Subcutaneous abdominal adipose tissue (tissue), 5 donors: Measurements from ENCODE around the gene TRIO.

ENCODE experiments used
- H3K27ac ChIP-seq: one replicate; pipeline ENCODE4 v1.7.0; 2013; ENCODE audit warnings: low read depth, mild to moderate bottlenecking, inconsistent platforms, low read length, moderate library complexity
- H3K27me3 ChIP-seq, 5 donors: one replicate each; pipeline ENCODE4 v1.7.0; 2013; ENCODE audit warnings: low read length in 5 of 5, inconsistent platforms in 1 of 5; ENCODE audit not compliant: control insufficient read depth in 5 of 5, insufficient read depth in 4 of 5
- H3K36me3 ChIP-seq, 5 donors: one replicate each; pipeline ENCODE4 v1.7.0; 2013; ENCODE audit warnings: low read length in 5 of 5; ENCODE audit not compliant: control insufficient read depth in 5 of 5, insufficient read depth in 5 of 5
- H3K4me1 ChIP-seq, 5 donors: one replicate each; pipeline ENCODE4 v1.7.0; 2013; ENCODE audit warnings: low read length in 5 of 5, mild to moderate bottlenecking in 3 of 5, moderate library complexity in 1 of 5; ENCODE audit not compliant: control insufficient read depth in 5 of 5, insufficient read depth in 5 of 5
- H3K4me3 ChIP-seq, 5 donors: one replicate each; pipeline ENCODE4 v1.7.0; 2013; ENCODE audit warnings: low read length in 5 of 5, low read depth in 1 of 5
- H3K9ac ChIP-seq, 5 donors: one replicate each; pipeline ENCODE4 v1.7.0; 2013; ENCODE audit warnings: low read length in 5 of 5, mild to moderate bottlenecking in 4 of 5, moderate library complexity in 3 of 5
- H3K9me3 ChIP-seq, 5 donors: one replicate each; pipeline ENCODE4 v1.7.0; 2013; ENCODE audit warnings: low read length in 5 of 5; ENCODE audit not compliant: control insufficient read depth in 5 of 5
- donor health status: healthy.
- donor health status: healthy.
- donor health status: healthy.
- donor health status: healthy.
- donor health status: healthy.

Gene TRIO

DNA sequence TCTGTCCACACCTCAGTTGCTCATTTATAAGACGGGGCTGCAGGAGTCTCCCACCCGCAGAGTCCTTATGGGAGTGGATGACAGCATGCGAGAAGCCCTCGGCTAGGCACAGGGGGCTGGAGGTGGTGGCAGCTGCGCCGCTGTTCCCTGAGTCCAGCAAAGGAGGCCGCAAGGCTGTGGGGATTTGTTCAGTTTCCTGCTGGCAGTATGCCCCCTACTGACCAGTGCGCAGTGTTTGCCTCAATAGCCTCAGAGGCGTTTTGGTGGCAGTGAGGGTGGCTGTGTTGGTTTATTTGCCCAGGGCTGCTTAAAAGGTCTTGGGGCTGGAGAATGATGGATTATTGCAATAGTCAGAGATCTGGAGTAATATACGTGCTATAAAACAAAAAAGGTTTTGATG, 262.1 kb downstream of the TRIO start:
- H3K36me3 ChIP-seq, result peaks cover 21 to 55% (median 42%) of the 10 kb centered on the region in 5 donors
- no peak overlapping the region for H3K9ac ChIP-seq
- no peaks in the 10 kb centered on the region for H3K9me3 ChIP-seq
- H3K27me3 ChIP-seq, result no peaks in the 10 kb centered on the region
- peaks cover 0 to 20% (median 8%) of the 10 kb centered on the region in 5 donors for H3K4me1 ChIP-seq
- H3K4me3 ChIP-seq, result no peak overlapping the region
- no peak overlapping the region for H3K27ac ChIP-seq

DNA sequence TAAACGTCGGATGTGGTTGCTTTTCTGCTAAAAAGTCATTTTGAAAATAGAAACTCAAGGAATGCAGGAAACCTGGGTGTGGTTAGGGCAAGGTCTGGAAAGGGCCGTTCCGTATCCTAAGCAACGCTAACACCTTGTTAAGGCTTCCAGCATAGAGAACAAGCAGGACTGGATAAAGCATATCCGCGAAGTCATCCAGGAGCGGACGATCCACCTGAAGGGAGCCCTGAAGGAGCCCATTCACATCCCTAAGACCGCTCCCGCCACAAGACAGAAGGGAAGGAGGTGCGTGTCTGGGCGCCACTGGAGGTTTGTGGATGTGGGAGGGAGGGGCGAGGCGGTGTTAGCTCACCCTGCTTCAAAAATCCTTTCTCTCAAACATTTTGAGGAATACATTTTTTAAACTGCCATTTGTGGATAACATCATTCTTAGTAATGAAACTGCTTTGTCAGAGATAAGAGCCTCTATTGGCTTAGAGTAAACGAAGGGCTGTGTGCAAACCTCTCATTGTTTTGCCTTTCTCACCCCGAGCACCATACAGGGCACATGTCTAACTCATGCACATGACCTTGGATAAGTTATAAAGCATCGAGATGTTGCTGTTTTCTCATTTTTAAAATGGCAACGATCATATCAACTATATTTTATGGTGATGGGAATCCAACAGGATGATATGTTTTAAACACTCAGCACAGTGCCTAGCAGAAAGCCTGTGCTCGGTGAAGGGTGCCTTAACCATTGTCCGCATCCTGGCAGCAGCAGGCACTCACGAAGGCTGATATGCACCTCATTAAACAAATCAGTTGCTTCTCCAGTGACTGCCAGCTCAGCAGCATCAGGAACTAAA, 262.8 kb downstream of the TRIO start:
- Histone ChIP-seq H3K36me3 (peaks cover 16 to 56% (median 41%) of the 10 kb centered on the region in 5 donors), H3K9ac (no peak overlapping the region)

DNA sequence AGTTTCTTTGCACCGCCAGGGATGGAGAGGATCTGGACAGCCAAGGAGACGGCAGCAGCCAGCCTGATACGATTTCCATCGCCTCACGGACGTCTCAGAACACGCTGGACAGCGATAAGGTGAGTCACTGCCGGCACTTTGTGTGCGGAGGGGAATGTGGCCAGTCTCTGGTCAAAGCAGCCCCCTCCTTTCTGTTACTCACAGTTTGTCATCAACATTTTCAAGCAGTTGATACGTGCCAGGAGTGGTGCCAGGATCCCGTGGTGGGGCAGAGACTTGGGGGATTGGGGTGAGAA, 263.4 kb downstream of the TRIO start:
- H3K36me3 ChIP-seq, result peaks cover 13 to 55% (median 37%) of the 10 kb centered on the region in 5 donors
- peak overlapping the region; percentile 54 for H3K27ac ChIP-seq
- H3K4me1 ChIP-seq, result peaks cover 0 to 17% (median 8%) of the 10 kb centered on the region in 5 donors

More for the DNA sequence above, 262.8 kb downstream of the TRIO start:
- H3K9me3 ChIP-seq, result no peaks in the 10 kb centered on the region
- H3K4me1 ChIP-seq, result peaks cover 0 to 17% (median 8%) of the 10 kb centered on the region in 5 donors
- no peak overlapping the region for H3K4me3 ChIP-seq
- peak overlapping the region; percentile 54 for H3K27ac ChIP-seq
- H3K27me3 ChIP-seq, result no peaks in the 10 kb centered on the region

DNA sequence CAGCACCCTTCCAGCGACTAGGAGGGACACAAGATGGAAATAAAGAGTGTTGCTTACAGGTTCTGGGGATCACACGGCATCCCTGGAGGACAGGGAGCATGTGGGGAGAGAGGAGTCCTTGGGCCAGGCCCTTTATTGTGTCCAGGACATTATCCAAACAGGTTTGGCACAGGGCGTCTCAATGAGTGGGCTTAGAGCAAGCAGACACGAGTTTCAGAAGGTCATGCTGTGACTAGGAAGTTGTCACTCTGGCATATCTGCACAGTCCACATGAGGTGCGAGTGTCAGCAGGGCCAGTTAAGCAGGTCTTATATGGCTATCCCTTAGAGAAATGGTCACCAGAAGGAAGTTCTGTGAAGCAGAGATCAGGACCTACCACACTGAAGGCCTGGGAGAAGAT, 263.9 kb downstream of the TRIO start:
- H3K36me3 ChIP-seq, result peaks cover 10 to 57% (median 37%) of the 10 kb centered on the region in 5 donors
- peak overlapping the region; percentile 54 for H3K27ac ChIP-seq

More for the DNA sequence above, 263.4 kb downstream of the TRIO start:
- H3K9me3 ChIP-seq, result no peaks in the 10 kb centered on the region
- no peak overlapping the region for H3K4me3 ChIP-seq
- H3K27me3 ChIP-seq, result no peaks in the 10 kb centered on the region
- H3K9ac ChIP-seq, result no peak overlapping the region

DNA sequence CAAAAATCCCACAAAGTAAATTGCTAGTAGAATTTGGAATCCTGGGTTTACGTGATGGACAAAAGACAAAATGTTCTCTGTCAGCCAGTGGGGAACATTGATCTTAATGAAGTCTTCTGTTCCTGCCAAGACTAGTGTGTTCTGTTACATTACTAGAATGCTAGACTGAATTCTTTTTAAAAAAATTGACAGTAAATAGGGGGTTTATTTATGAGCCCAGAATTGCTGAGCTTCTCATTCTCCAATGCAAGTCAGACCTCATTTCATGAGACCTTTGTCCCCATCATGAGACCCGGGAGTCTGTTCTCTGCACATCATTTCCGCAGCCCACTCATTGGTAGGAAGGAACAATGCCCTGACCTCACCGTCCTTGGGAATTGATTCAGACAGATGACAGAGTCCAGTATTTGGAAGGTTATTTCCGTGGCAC, 264.6 kb downstream of the TRIO start:
- Histone ChIP-seq H3K27ac (peak overlapping the region; percentile 54), H3K4me3 (no peak overlapping the region), H3K4me1 (peaks cover 0 to 17% (median 8%) of the 10 kb centered on the region in 5 donors), H3K9ac (no peak overlapping the region), H3K9me3 (no peaks in the 10 kb centered on the region), H3K36me3 (peaks cover 8 to 65% (median 43%) of the 10 kb centered on the region in 5 donors), H3K27me3 (no peaks in the 10 kb centered on the region)

More for the DNA sequence above, 263.9 kb downstream of the TRIO start:
- Histone ChIP-seq H3K9ac (no peak overlapping the region), H3K9me3 (no peaks in the 10 kb centered on the region), H3K4me1 (peaks cover 0 to 17% (median 8%) of the 10 kb centered on the region in 5 donors), H3K4me3 (no peak overlapping the region), H3K27me3 (no peaks in the 10 kb centered on the region)

DNA sequence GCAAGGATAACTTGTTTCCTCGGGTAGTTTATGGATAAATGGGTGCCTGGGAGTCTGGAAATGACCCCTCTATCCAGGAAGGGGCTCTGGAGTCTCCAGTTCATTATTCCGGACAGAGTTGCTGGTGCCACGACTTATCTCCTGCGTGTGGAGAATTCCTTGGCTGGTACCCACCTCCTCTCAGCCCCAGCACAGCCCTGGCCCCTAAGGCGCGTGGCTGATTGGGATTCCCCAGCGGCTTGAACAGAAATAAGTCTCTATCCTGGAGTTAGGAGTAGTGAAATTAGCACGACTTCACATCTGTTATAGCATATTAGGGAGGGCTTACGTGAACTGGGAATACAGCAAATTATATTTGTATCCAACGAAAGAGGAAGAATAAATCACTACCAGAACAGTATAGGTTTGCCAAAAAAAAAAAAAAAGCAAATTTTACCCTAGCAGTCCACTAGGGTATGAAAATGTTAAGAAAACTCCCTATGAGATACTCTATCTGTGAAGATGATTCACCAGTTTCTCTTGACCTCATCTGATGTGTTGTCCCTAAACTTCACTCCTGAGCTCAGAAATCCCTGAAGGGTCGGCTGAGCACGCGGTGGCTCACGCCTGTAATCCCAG, 265.9 kb downstream of the TRIO start:
- no peak overlapping the region for H3K4me3 ChIP-seq
- H3K9ac ChIP-seq, result no peak overlapping the region
- H3K4me1 ChIP-seq, result peaks cover 0 to 17% (median 8%) of the 10 kb centered on the region in 5 donors
- H3K9me3 ChIP-seq, result no peaks in the 10 kb centered on the region
- peaks cover 13 to 74% (median 55%) of the 10 kb centered on the region in 5 donors for H3K36me3 ChIP-seq
- peak overlapping the region; percentile 32 for H3K27ac ChIP-seq
- H3K27me3 ChIP-seq, result no peaks in the 10 kb centered on the region

DNA sequence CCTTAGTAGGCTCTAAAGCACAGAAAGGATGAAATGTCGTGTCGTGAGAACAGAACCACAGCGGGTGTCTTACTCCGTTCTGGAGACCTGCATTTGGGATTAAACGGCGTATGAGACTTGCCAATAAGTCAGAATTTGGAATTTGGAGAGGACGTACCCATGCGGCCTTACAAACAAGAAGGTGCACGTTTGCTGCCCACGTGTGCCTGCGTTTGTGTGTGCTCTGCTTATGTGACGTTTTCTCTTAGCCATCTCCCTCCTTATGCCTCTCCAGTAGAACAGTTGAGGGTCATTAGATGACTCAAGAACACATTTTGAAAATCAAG, 266.9 kb downstream of the TRIO start:
- Histone ChIP-seq H3K4me1 (peaks cover 0 to 17% (median 8%) of the 10 kb centered on the region in 5 donors), H3K4me3 (no peak overlapping the region), H3K36me3 (peaks cover 15 to 82% (median 65%) of the 10 kb centered on the region in 5 donors), H3K27me3 (no peaks in the 10 kb centered on the region), H3K9ac (no peak overlapping the region), H3K27ac (peak overlapping the region; percentile 71), H3K9me3 (no peaks in the 10 kb centered on the region)

DNA sequence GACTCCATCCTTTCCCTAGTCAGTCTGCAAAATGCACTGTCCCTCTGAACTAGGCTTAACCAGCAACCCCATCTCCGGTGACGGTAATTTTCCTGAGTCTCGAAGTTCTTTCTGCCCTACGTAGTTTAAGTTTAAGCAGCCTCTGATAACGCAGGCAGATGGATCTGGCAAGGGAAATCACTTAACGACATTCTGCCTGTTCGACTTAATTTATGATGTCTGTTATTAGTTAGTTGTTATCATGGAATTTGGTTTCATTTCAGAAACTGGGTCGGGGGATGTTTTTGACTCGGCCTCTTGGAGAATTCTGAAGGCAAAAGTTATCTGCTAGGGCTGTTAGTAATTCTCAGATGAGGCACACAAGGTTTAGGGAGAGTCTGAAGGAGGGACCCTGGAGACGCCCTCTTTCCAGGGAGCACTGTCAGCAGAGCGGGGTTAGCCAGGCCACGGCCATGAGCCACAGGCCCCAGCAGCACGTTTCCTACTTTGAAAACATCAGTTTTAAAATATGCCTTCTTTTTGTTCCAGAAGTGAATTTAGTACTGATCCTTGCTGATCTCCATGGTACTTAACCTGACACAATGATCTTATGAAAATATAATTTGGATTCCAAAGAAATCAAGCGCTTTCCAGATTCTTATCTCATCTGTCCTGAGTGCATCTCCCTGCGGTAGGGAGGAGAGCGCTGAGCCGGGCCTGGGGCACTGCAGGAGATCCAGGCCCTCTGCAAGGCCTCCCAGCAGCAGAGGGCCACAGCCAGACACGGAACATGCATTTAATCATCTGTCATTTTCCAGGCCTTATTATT, 267.5 kb downstream of the TRIO start:
- peaks cover 0 to 17% (median 8%) of the 10 kb centered on the region in 5 donors for H3K4me1 ChIP-seq
- no peak overlapping the region for H3K4me3 ChIP-seq
- no peaks in the 10 kb centered on the region for H3K27me3 ChIP-seq
- no peaks in the 10 kb centered on the region for H3K9me3 ChIP-seq
- no peak overlapping the region for H3K9ac ChIP-seq
- peaks cover 15 to 83% (median 68%) of the 10 kb centered on the region in 5 donors for H3K36me3 ChIP-seq
- H3K27ac ChIP-seq, result peak overlapping the region; percentile 71

DNA sequence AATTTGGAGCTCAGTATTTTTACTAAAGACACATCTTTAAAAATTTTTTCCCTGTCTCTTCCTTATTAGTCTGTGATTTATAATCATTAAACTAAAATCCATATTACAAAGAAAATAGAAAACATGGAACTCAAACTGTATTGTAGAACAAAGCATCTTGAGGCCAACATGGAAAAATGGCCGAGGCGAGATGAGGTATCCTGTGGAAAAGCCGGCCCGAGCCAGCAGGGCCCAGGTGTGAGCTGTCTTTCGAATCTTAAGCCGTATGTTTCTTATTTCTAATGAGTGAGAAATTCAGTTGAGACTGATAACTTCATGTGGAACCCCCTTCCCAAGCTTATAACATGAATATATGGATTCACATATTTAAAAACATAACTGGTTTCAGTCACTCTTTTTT, 268.1 kb downstream of the TRIO start:
- H3K4me3 ChIP-seq, result no peak overlapping the region
- no peak overlapping the region for H3K9ac ChIP-seq
- H3K36me3 ChIP-seq, result peaks cover 12 to 80% (median 62%) of the 10 kb centered on the region in 5 donors
- H3K9me3 ChIP-seq, result no peaks in the 10 kb centered on the region
- no peaks in the 10 kb centered on the region for H3K27me3 ChIP-seq
- peaks cover 0 to 17% (median 8%) of the 10 kb centered on the region in 5 donors for H3K4me1 ChIP-seq
- H3K27ac ChIP-seq, result peak overlapping the region; percentile 13
